ENCODE data around the gene ENTHD1.

- TF ChIP-seq POLR2A (IDR thresholded peaks at IDR 0.05; ENCODE audit: low read length) (no peak), GATA1 (IDR thresholded peaks at IDR 0.05; ENCODE audit: low read depth, low read length) (no peak)
These were observed 190.5 kb downstream of the ENTHD1 start for GRCh38 chr22:39703091-39703490.
